Activated CD4-positive, alpha-beta memory T cell treated with anti-CD3 and anti-CD28 coated beads, Interleukin-2, amount 10 ng/mL, durations not matched to agents 7 days and 5 days (primary cell): Measurements from ENCODE around the gene ITIH2. TPM values are rescaled to one million over a fixed set of nuclear protein-coding genes. Genes with fewer than 3 reads are reported as not detected.
"Not testable (repeated sequence)": the region's sequence is repeated elsewhere in the genome, so short reads cannot be mapped to it uniquely, and the experiment has no call there.

Experiments
- CTCF ChIA-PET: fragments of 350-600 bp; sonication (Branson Sonifier 250); formaldehyde crosslinking; loops from one replicate; lab custom pipeline; 2021; ENCODE audit warnings: antibody characterized with exemption, inconsistent platforms; lab: Charles Lee
- POLR2A ChIA-PET: fragments of 350-600 bp; sonication (Branson Sonifier 250); formaldehyde crosslinking; loops from one replicate; lab custom pipeline; 2021; ENCODE audit warnings: antibody characterized with exemption; lab: Charles Lee
- DNase-seq: peaks from one replicate; pipeline ENCODE4 v3.0.0-alpha.2; 2020
- H3K27ac Mint-ChIP-seq: one replicate; pipeline ENCODE4 v1.8.0; 2021; ENCODE audit warnings: mild to moderate bottlenecking, mixed read lengths
- H3K27me3 Mint-ChIP-seq: one replicate; pipeline ENCODE4 v1.8.0; 2021; ENCODE audit warnings: mixed read lengths
- H3K36me3 Mint-ChIP-seq: one replicate; pipeline ENCODE4 v1.8.0; 2021; ENCODE audit warnings: low read depth, mixed read lengths
- H3K4me1 Mint-ChIP-seq: one replicate; pipeline ENCODE4 v1.8.0; 2021; ENCODE audit warnings: mixed read lengths
- H3K4me3 Mint-ChIP-seq: one replicate; pipeline ENCODE4 v1.8.0; 2021; ENCODE audit warnings: mild to moderate bottlenecking, mixed read lengths
- H3K9me3 Mint-ChIP-seq: one replicate; pipeline ENCODE4 v1.8.0; 2021; ENCODE audit warnings: mixed read lengths
- total RNA-seq, 2 experiments: library from RNA; stranded (reverse); gene quantifications; one replicate each; pipeline ENCODE4 v1.2.3, GENCODE V29; 2021

The ITIH2 gene
- total RNA-seq, 2 experiments from 2014 or later, result not detected

DNA sequence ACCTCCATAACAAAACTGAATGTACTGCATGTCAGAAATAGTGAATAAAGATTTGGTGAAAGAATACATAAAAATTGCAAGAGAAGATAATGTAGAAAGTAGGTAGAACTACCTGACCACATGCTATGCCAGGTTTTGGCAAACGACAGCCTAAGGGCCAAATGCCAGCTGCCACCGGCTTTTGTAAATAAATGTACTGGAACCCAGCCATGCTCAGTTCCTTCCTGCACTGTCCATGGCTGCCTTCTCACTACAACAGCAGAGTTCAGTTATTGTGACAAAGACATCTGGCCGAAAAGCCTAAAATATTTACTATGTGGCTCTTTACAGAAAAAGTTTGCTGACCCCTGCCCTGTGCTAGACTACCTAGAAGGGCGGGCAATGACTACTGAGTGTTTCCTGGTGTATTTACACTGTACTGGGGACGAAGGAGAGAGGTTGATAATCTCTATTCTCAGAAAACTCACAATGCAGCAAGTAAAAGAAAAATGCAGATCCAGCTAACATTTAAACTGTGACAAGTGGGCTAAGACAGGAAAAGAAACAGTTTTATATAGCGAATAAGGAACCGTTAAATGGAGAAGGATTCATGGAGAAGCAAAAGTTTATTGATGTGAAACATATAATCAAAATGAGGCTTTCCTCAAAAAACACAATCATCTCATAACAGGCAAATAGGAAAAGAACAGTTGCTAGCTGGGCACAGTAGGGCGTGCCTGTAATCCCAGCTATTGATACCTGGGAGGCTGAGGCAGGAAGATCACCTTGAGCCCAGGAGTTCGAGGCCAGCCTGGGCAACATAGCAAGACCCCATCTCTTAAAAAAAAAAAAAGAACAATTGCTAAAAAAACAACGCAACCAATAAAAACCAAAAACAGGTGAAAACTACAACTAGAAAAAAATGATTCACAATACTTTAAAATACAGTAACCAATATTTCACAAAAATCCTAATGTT is 71.0 kb downstream of the ITIH2 start:
- CTCF ChIA-PET, result interaction anchor here (1.2 kb wide), 1 partner anchor 16 kb away, joined by 3 read pairs; no protein-coding TSS in a partner anchor
- H3K27ac Mint-ChIP-seq, result no peak overlapping the region
- no peaks in the 10 kb centered on the region for H3K27me3 Mint-ChIP-seq
- POLR2A ChIA-PET, result no interaction called here
- no peak overlapping the region for H3K4me3 Mint-ChIP-seq
- H3K4me1 Mint-ChIP-seq, result no peaks in the 10 kb centered on the region
- DNase-seq, result no peak
- H3K36me3 Mint-ChIP-seq, result peaks cover 53% of the 10 kb centered on the region
- no peaks in the 10 kb centered on the region for H3K9me3 Mint-ChIP-seq

DNA sequence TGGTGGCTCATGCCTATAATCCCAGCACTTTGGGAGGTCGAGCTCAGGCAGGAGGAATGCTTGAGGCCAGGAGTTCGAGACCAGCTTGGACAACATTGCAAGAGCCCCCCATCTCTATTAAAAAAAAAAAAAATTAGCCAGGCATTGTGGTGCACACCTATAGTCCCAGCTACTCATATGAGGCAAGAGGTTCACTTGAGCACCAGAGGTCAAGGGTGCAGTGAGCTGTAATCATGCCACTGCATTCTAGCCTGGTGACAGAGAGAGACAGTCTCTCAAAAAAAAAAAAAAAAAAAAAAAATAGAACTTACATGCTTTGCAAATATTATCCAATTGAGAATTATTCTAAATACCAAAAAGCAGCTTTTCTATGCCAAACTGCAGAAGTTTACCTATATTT is 73.7 kb downstream of the ITIH2 start:
- Mint-ChIP-seq H3K27me3 (no peaks in the 10 kb centered on the region), H3K27ac (no peak overlapping the region), H3K9me3 (no peaks in the 10 kb centered on the region), H3K4me3 (no peak overlapping the region), H3K4me1 (peaks cover 6% of the 10 kb centered on the region), H3K36me3 (peaks cover 60% of the 10 kb centered on the region)
- ChIA-PET POLR2A (no interaction called here), CTCF (interaction anchor here (0.7 to 1.1 kb wide), 4 partner anchors 20 to 251 kb away, joined by 3 to 4 read pairs (median 3); no protein-coding TSS in a partner anchor)
- DNase-seq, result no peak

DNA sequence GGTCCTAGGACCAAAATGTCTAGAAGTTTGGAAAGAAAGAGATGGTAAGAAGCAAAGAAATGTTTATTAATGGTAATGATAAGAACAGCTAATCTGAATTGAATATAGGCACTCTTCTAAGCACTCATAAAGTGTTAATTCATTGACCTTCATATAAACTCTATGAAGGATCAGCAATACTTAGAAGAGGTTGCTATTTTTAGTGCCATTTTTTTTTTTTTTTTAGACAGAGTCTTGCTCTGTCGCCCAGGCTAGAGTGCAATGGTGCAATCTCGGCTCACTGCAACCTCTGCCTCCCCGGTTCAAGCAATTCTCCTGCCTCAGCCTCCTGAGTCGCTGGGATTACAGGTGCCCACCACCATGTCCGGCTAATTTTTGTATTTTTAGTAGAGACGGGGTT is 79.1 kb downstream of the ITIH2 start:
- CTCF ChIA-PET, H3K4me3 Mint-ChIP-seq, POLR2A ChIA-PET, DNase-seq, H3K27me3 Mint-ChIP-seq, H3K9me3 Mint-ChIP-seq, H3K27ac Mint-ChIP-seq: not testable (repeated sequence)
- H3K4me1 Mint-ChIP-seq, result peaks cover 17% of the 10 kb centered on the region
- H3K36me3 Mint-ChIP-seq, result peaks cover 39% of the 10 kb centered on the region

DNA sequence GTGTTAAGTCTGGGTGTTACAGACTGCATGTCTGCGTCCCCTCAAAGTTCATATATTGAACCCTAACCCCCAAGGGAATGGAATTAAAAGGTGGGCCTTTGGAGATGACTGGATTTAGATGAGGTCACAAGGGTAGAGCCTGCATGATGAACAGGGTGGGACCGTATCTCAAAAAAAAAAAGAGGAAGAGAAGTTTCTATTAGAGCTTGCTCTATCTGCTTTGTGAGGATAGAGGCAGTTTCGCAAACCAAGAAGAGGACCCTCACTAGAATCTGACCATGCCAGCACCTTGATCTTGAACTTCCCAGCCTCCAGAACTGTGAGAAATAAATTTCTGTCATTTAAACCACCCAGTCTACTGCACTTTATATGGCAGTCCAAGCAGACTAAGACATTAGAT is 83.3 kb downstream of the ITIH2 start:
- CTCF ChIA-PET, result no interaction called here
- Mint-ChIP-seq H3K27me3 (no peaks in the 10 kb centered on the region), H3K4me1 (peaks cover 38% of the 10 kb centered on the region), H3K4me3 (no peak overlapping the region), H3K27ac (no peak overlapping the region), H3K36me3 (peaks cover 25% of the 10 kb centered on the region), H3K9me3 (no peaks in the 10 kb centered on the region)
- POLR2A ChIA-PET, result no interaction called here
- no peak for DNase-seq

DNA sequence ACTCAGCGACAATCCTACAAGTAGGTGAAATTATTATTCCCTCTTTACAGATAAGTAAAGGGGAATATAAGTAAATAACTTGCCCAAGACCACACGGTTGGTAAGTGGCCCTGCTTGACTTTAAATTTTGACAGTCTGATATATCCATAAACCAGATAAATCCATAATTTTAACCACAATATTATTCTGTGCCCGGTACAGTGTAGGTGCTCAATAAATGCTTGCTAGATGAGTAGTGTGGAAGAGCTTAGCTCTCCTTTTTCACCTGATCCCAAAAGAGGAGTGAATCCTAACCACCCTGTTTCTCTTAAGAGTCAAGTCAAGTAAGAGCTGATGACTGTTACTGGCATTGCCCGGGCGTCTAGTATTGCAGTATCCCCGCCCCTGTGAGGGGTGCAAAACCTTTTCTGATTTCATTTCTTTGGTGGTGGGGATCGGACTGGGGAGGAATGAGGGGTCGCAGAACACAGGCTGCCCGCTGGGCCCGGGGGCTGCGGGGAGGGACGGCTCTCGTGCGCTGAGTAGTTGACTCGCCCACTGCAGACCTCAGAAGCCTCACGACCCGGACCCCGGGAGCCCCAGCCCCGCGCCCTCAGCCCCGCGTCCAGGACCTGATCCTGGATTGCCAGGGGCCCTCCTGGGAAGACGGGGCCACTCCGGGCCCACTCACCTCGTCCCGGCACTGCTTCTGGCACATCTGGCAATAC is 84.2 kb downstream of the ITIH2 start:
- Mint-ChIP-seq H3K36me3 (peaks cover 33% of the 10 kb centered on the region), H3K27ac (no peak overlapping the region), H3K27me3 (no peaks in the 10 kb centered on the region), H3K4me3 (no peak overlapping the region), H3K9me3 (no peaks in the 10 kb centered on the region), H3K4me1 (peaks cover 46% of the 10 kb centered on the region)
- POLR2A ChIA-PET, result interaction anchor here (0.7 to 3.8 kb wide), 16 partner anchors 11 to 615 kb away, joined by 3 to 86 read pairs (median 4); partner anchors contain the start of genes SFMBT2 and TAF3
- DNase-seq, result no peak
- CTCF ChIA-PET, result interaction anchor here (0.9 to 1.4 kb wide), 4 partner anchors 13 to 1516 kb away, joined by 3 to 5 read pairs (median 4); no protein-coding TSS in a partner anchor

DNA sequence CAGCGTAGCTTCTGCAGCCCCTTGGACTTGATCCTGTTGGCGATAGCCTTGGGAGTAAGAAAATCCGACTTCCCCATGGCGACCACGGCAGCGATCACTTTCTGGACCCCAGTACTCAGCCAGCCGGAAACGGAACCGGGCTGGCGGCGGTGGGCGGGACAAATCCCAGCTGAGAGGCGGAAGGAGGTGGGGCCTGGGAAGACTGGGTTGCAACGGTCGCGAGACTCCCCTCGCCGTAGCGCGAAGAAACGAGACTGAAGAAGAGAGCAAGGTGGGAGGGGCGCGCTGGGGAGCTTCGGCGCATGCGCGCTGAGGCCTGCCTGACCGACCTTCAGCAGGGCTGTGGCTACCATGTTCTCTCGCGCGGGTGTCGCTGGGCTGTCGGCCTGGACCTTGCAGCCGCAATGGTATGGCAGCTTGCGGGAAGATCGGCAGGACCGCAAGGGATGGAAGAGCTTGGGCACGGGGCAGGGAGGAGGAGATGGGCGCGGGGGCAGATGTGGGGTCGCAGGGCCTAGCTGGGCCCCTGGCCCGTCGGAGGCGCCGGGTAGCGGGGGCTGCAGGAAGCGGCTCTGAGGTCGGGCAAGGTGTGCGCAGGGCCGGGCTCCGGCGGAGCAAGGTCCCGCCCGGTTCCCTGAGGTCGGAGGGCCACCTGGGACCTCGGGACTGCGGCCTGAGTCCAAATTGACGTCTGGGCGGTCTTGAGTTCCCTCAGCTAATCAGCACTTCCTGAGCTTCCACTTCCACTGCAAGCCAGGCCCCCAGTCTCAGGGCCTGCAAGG is 84.9 kb downstream of the ITIH2 start, which contains the start of the genes ATP5F1C and KIN:
Gene ATP5F1C (plus strand): TSS at position 321 of the 782 bp plus-strand sequence. CDS start 31 bp downstream, at position 352.
Gene KIN (minus strand): TSS at position 137 of the 782 bp plus-strand sequence. CDS start 60 bp downstream, at position 77.
- peak; percentile 98 for DNase-seq
- peaks cover 53% of the 10 kb centered on the region for H3K4me1 Mint-ChIP-seq
- CTCF ChIA-PET, result interaction anchor here (0.9 to 1.4 kb wide), 5 partner anchors 13 to 1515 kb away, joined by 3 to 12 read pairs (median 4); partner anchors contain the start of gene TAF3
- POLR2A ChIA-PET, result interaction anchor here (0.7 to 3.8 kb wide), 17 partner anchors 10 to 614 kb away, joined by 3 to 86 read pairs (median 4); partner anchors contain the start of genes SFMBT2 and TAF3
- H3K27me3 Mint-ChIP-seq, result no peaks in the 10 kb centered on the region
- no peak within 1 kb of the TSS for H3K27ac Mint-ChIP-seq
- H3K9me3 Mint-ChIP-seq, result no peaks in the 10 kb centered on the region
- no peak within 1 kb of the TSS for H3K4me3 Mint-ChIP-seq
- H3K36me3 Mint-ChIP-seq, result peaks cover 40% of the 10 kb centered on the region

DNA sequence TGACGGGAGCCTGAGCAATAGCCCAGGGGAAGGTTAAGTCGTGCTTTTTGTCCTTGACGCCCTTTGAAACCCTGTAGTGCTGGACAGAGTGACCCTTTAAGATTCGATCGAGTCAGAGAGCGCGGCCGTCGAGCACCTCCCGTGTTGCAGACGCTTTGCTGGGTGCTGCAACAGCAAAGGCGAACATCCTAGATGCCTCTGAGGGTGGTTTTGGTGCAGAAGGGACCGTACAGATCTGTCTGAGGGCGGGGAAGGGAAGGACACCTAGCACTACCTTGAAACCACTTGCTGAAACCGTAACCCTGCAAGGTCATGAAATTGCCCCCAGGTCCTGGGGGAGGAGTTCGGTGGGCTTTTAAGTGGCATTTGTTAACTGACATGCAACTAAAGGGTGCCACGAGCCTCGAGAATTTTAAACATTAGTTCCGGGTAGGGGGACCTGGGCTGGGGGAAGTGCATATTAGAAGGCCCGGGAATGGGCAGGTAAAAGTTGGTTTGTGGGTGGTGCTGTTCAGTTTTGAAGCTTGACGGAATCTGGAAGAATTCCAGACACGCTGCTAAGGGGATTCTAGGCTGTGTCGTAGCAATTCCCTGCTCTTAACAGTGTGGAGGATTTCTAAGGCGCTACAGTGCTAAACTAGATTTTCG is 85.6 kb downstream of the ITIH2 start:
- Mint-ChIP-seq H3K4me1 (peaks cover 52% of the 10 kb centered on the region), H3K9me3 (no peaks in the 10 kb centered on the region)
- CTCF ChIA-PET, result interaction anchor here (0.6 to 1.4 kb wide), 4 partner anchors 17 to 263 kb away, joined by 4 to 12 read pairs (median 5); partner anchors contain the start of gene TAF3

DNA sequence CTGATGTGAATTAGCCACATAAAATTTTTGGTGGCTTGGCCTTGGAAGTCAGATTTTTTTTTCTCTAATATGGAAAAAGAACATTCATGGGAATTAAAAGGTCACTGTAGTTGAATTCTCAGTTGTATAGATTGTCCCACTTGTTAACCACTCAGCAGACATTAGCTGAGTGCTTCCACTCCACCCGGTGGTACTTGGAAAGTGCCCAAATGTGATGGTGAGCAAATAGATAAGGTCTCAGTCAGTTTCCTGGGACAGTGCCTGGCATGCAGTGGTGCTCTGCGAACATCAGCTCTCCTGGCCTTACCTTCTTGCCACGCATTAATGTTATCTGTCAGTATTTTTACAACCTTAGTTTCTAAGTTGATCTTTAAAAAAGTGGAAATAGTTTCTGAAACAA is 86.3 kb downstream of the ITIH2 start:
- Mint-ChIP-seq H3K4me3 (no peak overlapping the region), H3K27me3 (no peaks in the 10 kb centered on the region), H3K9me3 (no peaks in the 10 kb centered on the region), H3K4me1 (peaks cover 58% of the 10 kb centered on the region), H3K36me3 (peaks cover 44% of the 10 kb centered on the region), H3K27ac (peak overlapping the region; percentile 24)
- DNase-seq, result no peak
- CTCF ChIA-PET, result interaction anchor here (0.6 kb wide), 1 partner anchor 16 kb away, joined by 5 read pairs; no protein-coding TSS in a partner anchor
- POLR2A ChIA-PET, result interaction anchor here (1.3 to 3.8 kb wide), 3 partner anchors 9 to 29 kb away, joined by 3 to 86 read pairs (median 24); partner anchors contain the start of gene TAF3

More for the DNA sequence above, 85.6 kb downstream of the ITIH2 start:
- H3K4me3 Mint-ChIP-seq, result no peak overlapping the region
- no peak overlapping the region for H3K27ac Mint-ChIP-seq
- no peaks in the 10 kb centered on the region for H3K27me3 Mint-ChIP-seq
- peaks cover 45% of the 10 kb centered on the region for H3K36me3 Mint-ChIP-seq
- DNase-seq, result no peak
- POLR2A ChIA-PET, result interaction anchor here (1.0 to 3.8 kb wide), 12 partner anchors 9 to 614 kb away, joined by 3 to 86 read pairs (median 4); partner anchors contain the start of genes SFMBT2 and TAF3

DNA sequence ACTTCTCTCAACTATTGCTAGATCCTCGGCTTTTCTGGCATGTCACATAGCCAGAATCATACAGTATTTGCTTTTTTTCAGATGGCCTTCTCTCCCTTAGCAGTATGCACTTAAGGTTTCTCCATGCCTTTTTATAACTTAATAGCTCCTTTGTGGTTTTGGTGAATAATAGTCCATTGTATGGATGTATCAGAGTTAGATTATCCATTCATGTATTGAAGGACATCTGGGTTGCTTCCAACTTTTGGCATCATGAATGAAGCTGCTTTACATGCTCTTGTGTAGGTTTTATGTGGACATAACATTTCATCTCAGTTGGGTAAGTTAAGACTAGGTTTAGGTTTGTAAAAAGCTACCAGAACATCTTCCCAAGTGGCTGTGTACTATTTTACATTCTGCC is 89.4 kb downstream of the ITIH2 start:
- Mint-ChIP-seq H3K4me1 (peaks cover 71% of the 10 kb centered on the region), H3K27ac (no peak overlapping the region), H3K9me3 (no peaks in the 10 kb centered on the region), H3K4me3 (no peak overlapping the region), H3K36me3 (peaks cover 58% of the 10 kb centered on the region), H3K27me3 (no peaks in the 10 kb centered on the region)
- DNase-seq, result no peak
- ChIA-PET POLR2A (interaction anchor here (0.5 kb wide), 1 partner anchor 371 kb away, joined by 4 read pairs; no protein-coding TSS in a partner anchor), CTCF (interaction anchor here (1.3 to 1.5 kb wide), 2 partner anchors 26 to 267 kb away, joined by 3 to 4 read pairs; partner anchors contain the start of gene TAF3)

DNA sequence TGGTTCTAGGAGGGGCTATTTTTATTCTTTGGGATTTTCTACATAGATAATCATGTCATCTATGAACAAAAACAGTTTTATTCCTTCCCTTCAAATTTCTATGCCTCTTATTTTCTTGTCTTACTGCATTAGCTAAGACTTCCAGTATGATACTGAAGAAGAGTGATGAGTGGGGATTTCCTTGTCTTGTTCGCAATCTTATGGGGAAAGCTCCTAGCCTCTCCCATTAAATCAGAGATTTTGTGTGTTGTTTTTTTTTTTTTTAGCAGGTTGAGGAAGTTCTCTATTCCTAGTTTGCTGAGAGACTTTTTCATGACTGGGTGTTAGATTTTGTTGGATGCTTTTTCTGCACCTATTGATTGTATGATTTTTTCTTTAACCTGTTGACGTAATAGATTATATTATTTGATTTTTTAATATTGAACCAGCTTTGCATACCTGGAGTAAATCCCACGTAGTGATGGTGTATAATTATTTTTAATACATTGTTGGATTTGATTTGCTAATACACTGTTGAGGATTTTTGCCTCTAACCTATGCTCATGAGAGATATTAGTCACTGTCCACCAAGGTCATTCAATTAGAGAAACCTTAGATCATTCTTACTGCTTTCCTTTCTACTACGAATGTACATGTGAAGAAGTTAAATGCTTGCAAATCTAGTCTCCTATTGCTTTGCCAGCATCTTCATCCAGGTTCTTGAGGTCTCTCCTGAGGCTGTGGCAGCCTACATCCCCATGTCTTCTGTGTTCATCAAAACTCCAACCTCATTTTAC is 91.3 kb downstream of the ITIH2 start:
- Mint-ChIP-seq H3K27me3 (no peaks in the 10 kb centered on the region), H3K9me3 (no peaks in the 10 kb centered on the region), H3K27ac (no peak overlapping the region), H3K4me3 (no peak overlapping the region), H3K4me1 (peaks cover 66% of the 10 kb centered on the region), H3K36me3 (peaks cover 65% of the 10 kb centered on the region)
- ChIA-PET CTCF (no interaction called here), POLR2A (no interaction called here)
- no peak for DNase-seq

DNA sequence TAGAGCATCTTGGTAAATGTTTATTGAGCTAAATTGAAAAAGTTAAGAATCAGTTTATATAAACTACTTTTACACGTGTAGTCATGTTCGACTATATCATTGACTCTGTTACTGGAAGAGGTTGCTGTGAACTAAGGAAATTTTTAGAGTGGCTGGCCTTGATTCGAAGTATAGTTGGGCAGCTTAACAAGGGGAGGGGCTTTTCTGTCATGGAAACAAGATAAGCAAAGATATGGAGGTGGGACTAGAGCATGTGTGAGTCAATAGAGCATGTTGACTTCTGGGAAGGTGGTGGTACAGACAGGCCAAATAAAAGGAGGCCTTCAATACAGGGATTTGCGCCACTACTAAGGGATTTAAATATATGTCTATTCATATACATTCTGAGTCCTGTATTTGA is 92.5 kb downstream of the ITIH2 start:
- H3K9me3 Mint-ChIP-seq, result no peaks in the 10 kb centered on the region
- H3K4me1 Mint-ChIP-seq, result peaks cover 56% of the 10 kb centered on the region
- no peak overlapping the region for H3K27ac Mint-ChIP-seq
- ChIA-PET CTCF (no interaction called here), POLR2A (no interaction called here)
- no peaks in the 10 kb centered on the region for H3K27me3 Mint-ChIP-seq
- DNase-seq, result no peak
- peaks cover 69% of the 10 kb centered on the region for H3K36me3 Mint-ChIP-seq
- no peak overlapping the region for H3K4me3 Mint-ChIP-seq
